Suprapubic skin (tissue), 4 donors: Measurements from ENCODE around the gene NPRL2. TPM values are rescaled to one million over a fixed set of nuclear protein-coding genes. Genes with fewer than 3 reads are reported as not detected.

Experiments used
- DNase-seq, 2 donors: peaks; one replicate each; pipeline ENCODE4 v3.0.0-alpha.2; 2019; ENCODE audit warnings: low spot score in 2 of 2
- H3K27ac ChIP-seq: fragments of 200-600 bp; sonication (generic); one replicate; pipeline ENCODE4 v1.5.1; 2019
- H3K27me3 ChIP-seq: fragments of 200-600 bp; sonication (generic); one replicate; pipeline ENCODE4 v1.5.1; 2019
- H3K36me3 ChIP-seq: fragments of 200-600 bp; sonication (generic); one replicate; pipeline ENCODE4 v1.5.1; 2019
- H3K4me1 ChIP-seq: fragments of 200-600 bp; sonication (generic); one replicate; pipeline ENCODE4 v1.5.1; 2019
- H3K4me3 ChIP-seq: fragments of 200-600 bp; sonication (generic); one replicate; pipeline ENCODE4 v1.5.1; 2019; ENCODE audit warnings: mild to moderate bottlenecking
- H3K9me3 ChIP-seq: fragments of 200-600 bp; sonication (generic); one replicate; pipeline ENCODE4 v1.5.1; 2019
- EP300 ChIP-seq: sonication (generic); formaldehyde crosslinking; IDR thresholded peaks from one replicate; pipeline ENCODE4 v1.6.1; 2017; ENCODE audit warnings: antibody characterized with exemption
- POLR2A ChIP-seq, 2 donors: fragments of 450-650 bp; IDR thresholded peaks; one replicate each; pipeline ENCODE4 v1.6.1; 2017; ENCODE audit warnings: antibody characterized with exemption in 2 of 2, mild to moderate bottlenecking in 2 of 2, moderate library complexity in 2 of 2
- POLR2AphosphoS5 ChIP-seq, 3 donors: sonication (generic); formaldehyde crosslinking; IDR thresholded peaks; one replicate each; pipeline ENCODE4 v1.6.1; 2017; ENCODE audit warnings: antibody characterized with exemption in 3 of 3
- WGBS: methylation state at CpG from one replicate; pipeline ENCODE4 v1.1.5; 2018; 5-methylcytosine and 5-hydroxymethylcytosine counted together
- total RNA-seq, 4 donors: library from RNA; depleted of rRNA; stranded (reverse); fragments of >200 nt; gene quantifications; one replicate each; pipeline ENCODE4 v1.1.0, GENCODE V29; 2016
- TF ChIP-seq, protein P1 (sequence below), 2 donors: fragments of 200-600 bp in 1 of 2; fragments of 450-650 bp in 1 of 2; sonication (generic) in 1 of 2; IDR thresholded peaks; one replicate each; pipeline ENCODE4 v1.5.1; 2016 to 2019; ENCODE audit warnings: antibody characterized with exemption in 2 of 2, mild to moderate bottlenecking in 1 of 2, moderate library complexity in 1 of 2

The NPRL2 gene
- total RNA-seq, 4 donors from 2014 or later = 16.5 to 35.6 (median 26.0) TPM

DNA sequence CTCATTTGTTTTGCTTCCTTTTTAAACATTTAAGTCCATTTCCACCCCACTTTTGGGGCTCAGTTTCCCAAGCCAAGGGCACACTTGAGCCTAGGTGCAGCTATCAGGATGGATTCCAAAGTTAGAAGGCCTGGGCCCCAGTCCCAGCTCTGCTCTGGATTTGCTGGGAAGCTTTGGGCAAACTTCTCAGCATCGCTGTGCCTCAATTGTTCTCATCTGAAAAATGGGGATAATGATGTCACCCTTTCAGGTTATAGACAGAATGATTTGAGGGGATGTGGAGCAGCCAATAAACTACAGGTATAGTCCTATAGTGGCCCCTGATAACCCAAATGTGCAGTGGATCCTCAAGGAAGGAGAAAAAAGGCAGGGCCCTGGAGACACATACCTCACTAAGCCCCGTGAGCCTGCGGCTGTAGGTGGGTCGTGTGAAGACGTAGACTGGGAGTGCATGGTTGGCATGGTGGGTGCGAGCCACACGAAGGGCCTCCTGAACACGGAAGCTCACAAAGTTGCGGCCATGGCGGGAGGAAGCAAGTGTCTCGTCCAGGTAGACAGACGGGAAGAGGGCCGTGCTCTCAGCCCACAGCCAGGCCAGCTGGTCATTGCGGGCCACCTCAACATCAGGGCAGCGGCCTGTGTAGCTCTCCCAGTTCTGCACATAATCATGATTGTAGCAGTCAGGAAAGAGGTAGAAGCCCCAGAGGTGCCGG is 31.2 kb downstream of the NPRL2 start:
- peaks cover 19% of the 10 kb centered on the region for H3K36me3 ChIP-seq
- no peaks in the 10 kb centered on the region for H3K9me3 ChIP-seq
- H3K4me3 ChIP-seq = peak overlapping the region; percentile 93
- H3K4me1 ChIP-seq = peaks cover 89% of the 10 kb centered on the region
- H3K27ac ChIP-seq = no peak overlapping the region
- peak in 1 of 2 donors; percentile 63 for DNase-seq
- 87% methylated on average over 14 of the region's 16 CpGs for WGBS
- H3K27me3 ChIP-seq = no peaks in the 10 kb centered on the region
- TF ChIP-seq POLR2A (IDR thresholded peaks at IDR 0.05) = no peak

DNA sequence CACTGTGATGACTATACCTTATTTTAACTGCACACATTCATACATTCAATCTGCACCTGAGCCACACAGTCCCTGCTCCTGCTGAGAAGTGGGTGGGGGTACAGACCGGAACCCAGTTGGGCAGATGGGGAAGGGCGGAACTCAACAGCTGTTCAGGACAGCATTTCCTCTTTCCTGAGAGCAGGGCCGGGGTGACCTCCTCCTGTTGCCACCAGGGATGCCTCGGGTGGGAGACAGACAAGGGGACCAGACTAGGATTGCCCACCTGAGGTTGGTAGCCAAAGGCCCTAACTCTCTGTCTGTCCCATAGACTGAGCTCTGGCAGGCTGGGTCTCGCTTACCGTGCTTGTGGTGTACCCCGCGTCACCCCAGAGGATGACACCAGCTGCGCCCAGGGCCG is 32.0 kb downstream of the NPRL2 start:
- Histone ChIP-seq H3K27me3 (no peaks in the 10 kb centered on the region), H3K4me3 (peak overlapping the region; percentile 93), H3K36me3 (peaks cover 19% of the 10 kb centered on the region), H3K9me3 (no peaks in the 10 kb centered on the region), H3K27ac (peak overlapping the region; percentile 89), H3K4me1 (peaks cover 87% of the 10 kb centered on the region)
- no peak for DNase-seq
- WGBS = 85% methylated on average over 10 of the region's 10 CpGs
- TF ChIP-seq POLR2AphosphoS5 (IDR thresholded peaks at IDR 0.05) (no peak), POLR2A (IDR thresholded peaks at IDR 0.05) (no peak), EP300 (no peak)
- TF ChIP-seq, protein P1, sequence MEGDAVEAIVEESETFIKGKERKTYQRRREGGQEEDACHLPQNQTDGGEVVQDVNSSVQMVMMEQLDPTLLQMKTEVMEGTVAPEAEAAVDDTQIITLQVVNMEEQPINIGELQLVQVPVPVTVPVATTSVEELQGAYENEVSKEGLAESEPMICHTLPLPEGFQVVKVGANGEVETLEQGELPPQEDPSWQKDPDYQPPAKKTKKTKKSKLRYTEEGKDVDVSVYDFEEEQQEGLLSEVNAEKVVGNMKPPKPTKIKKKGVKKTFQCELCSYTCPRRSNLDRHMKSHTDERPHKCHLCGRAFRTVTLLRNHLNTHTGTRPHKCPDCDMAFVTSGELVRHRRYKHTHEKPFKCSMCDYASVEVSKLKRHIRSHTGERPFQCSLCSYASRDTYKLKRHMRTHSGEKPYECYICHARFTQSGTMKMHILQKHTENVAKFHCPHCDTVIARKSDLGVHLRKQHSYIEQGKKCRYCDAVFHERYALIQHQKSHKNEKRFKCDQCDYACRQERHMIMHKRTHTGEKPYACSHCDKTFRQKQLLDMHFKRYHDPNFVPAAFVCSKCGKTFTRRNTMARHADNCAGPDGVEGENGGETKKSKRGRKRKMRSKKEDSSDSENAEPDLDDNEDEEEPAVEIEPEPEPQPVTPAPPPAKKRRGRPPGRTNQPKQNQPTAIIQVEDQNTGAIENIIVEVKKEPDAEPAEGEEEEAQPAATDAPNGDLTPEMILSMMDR (IDR thresholded peaks at IDR 0.05) = no peak

DNA sequence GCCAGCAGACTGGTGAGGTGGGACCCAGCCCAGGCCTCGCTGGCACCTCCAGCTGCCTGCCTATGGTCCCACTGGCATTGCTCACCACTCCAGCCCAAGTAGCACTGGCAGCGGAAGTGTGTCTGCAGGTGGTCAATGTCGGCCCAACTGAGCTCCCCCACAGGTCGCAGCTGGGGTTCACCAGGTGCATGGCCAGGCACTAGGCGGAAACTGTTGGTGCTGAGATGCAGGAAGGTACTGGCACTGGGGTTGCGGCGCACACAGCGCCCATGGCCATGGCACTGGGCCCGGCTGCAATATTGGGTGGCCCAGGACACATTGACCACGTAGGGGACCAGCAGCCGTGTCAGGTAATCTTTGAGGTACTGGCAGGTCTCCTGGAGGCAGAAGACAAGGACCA is 32.4 kb downstream of the NPRL2 start:
- 71% methylated on average over 8 of the region's 11 CpGs for WGBS
- TF ChIP-seq, protein P1 (IDR thresholded peaks at IDR 0.05) = no peak
- TF ChIP-seq POLR2A (IDR thresholded peaks at IDR 0.05) = no peak
- no peak for TF ChIP-seq POLR2AphosphoS5 (IDR thresholded peaks at IDR 0.05)
- TF ChIP-seq EP300 = no peak
- peak overlapping the region; percentile 93 for H3K4me3 ChIP-seq
- no peak for DNase-seq
- peak overlapping the region; percentile 89 for H3K27ac ChIP-seq
- H3K27me3 ChIP-seq = no peaks in the 10 kb centered on the region
- H3K36me3 ChIP-seq = peaks cover 19% of the 10 kb centered on the region
- peaks cover 86% of the 10 kb centered on the region for H3K4me1 ChIP-seq
- no peaks in the 10 kb centered on the region for H3K9me3 ChIP-seq

DNA sequence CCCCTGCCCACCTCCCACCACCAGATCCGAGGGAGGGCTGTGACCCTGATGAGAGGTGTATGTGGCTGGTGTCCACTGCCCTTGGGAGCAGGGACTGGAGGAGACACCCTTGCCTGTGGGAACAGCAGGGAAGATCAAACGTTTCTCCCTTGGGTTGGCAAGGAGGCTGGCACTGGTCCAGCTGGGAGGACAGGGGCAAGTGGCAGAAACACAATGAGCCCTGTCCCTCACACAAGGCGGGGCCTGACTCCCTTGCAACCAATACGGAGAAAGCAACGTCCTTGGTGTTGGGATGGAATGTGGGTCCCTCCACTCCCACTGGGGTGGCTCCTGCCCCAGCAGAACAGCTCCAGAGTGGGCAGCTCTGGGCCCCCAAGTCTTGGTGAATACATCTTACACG is 33.3 kb downstream of the NPRL2 start:
- TF ChIP-seq POLR2A (IDR thresholded peaks at IDR 0.05) (no peak), EP300 (no peak), POLR2AphosphoS5 (IDR thresholded peaks at IDR 0.05) (no peak)
- TF ChIP-seq, protein P1 (IDR thresholded peaks at IDR 0.05) = no peak
- peak in 1 of 2 donors; percentile 78 for DNase-seq
- H3K4me1 ChIP-seq = peaks cover 79% of the 10 kb centered on the region

DNA sequence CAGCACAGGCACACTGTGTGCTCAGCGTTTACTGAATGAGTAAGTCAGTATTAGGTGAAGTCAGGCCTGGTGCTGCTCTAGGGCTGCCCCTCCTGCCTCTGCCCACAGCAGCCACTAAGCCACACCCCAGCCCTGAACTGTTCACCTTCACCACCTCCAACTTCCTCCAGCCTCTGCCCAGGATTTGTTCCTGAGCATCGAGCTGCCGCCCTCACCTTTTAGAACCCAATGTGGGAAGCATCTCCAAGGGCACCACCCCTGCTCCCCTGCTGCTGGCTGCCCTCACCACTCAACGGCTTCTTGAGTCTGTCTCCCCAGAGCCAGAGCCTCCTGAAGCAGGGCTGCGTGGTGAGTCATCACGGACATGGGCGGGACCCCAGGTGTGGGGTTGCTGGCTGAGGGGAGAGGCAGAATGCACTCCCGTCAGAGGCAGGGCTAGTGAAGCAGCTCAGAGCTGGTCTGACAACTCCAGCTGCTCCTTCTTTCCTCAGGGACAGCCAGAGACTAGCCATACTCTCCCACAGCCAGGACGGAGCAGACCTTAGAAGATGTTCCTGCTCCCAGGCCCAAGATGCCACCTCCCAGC is 33.8 kb downstream of the NPRL2 start:
- DNase-seq = peak; percentile 88
- WGBS = 24% methylated on average over 3 of the region's 9 CpGs
- peak in 2 of 3 donors; percentile 25 to 66 for TF ChIP-seq POLR2AphosphoS5 (IDR thresholded peaks at IDR 0.05)
- TF ChIP-seq EP300 = no peak
- TF ChIP-seq, protein P1 (IDR thresholded peaks at IDR 0.05) = no peak
- TF ChIP-seq POLR2A (IDR thresholded peaks at IDR 0.05) = no peak
- H3K27ac ChIP-seq = peak overlapping the region; percentile 89
- H3K4me3 ChIP-seq = peak overlapping the region; percentile 93
- H3K9me3 ChIP-seq = no peaks in the 10 kb centered on the region
- H3K27me3 ChIP-seq = no peaks in the 10 kb centered on the region
- peaks cover 77% of the 10 kb centered on the region for H3K4me1 ChIP-seq
- peaks cover 19% of the 10 kb centered on the region for H3K36me3 ChIP-seq

More for the DNA sequence above, 33.3 kb downstream of the NPRL2 start:
- peak overlapping the region; percentile 93 for H3K4me3 ChIP-seq
- 100% methylated on average over 1 of the region's 6 CpGs for WGBS
- H3K9me3 ChIP-seq = no peaks in the 10 kb centered on the region
- H3K27me3 ChIP-seq = no peaks in the 10 kb centered on the region
- peaks cover 19% of the 10 kb centered on the region for H3K36me3 ChIP-seq
- H3K27ac ChIP-seq = peak overlapping the region; percentile 89
